Measurements from ENCODE around the gene MTHFD2.
"Not testable (repeated sequence)": the region's sequence is repeated elsewhere in the genome, so short reads cannot be mapped to it uniquely, and the experiment has no call there.

The MTHFD2 gene

GRCh38 chr2:74201596-74201995 lies 3.2 kb downstream of the MTHFD2 start:
- in situ Hi-C loops (cut with HindIII; ENCODE audit: low pct_unique_long_range_greater_than_20kb, low sequenced_read_pairs) = no loop called here
- TF ChIP-seq JUND (IDR thresholded peaks at IDR 0.05; ENCODE audit: low read depth) = no peak
- DNase-seq (ENCODE audit: low read depth in 1 of 2, low spot score in 1 of 2) = no peak

DNA sequence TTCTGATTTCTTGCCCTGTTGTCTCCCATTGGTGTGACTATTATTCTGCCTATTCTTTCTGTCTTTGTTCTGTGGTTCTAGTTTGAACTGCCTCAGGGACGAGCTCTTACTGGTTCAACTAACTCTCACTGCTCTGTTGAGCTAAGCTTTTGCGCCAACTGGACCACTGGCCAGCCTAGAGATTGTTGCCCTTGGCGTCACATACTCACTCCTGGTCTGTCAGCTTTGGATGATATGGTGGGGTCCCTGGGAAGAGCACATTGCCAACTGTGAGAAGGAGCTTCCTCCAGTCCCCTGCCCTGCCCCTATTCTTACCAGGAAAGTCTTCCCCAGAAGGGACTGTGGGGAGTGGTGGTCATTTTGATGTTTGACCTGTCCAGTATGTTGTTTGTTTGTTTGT lies 6.0 kb downstream of the MTHFD2 start:
- TF ChIP-seq JUND (IDR thresholded peaks at IDR 0.05; ENCODE audit: low read depth) = no peak
- DNase-seq (ENCODE audit: low read depth in 1 of 2, low spot score in 1 of 2) = no peak
- in situ Hi-C loops (cut with HindIII; ENCODE audit: low pct_unique_long_range_greater_than_20kb, low sequenced_read_pairs) = no loop called here

GRCh38 chr2:74205113-74205512 lies 6.7 kb downstream of the MTHFD2 start:
- no peak for DNase-seq (ENCODE audit: low read depth in 1 of 2, low spot score in 1 of 2)
- in situ Hi-C loops (cut with HindIII; ENCODE audit: low pct_unique_long_range_greater_than_20kb, low sequenced_read_pairs) = no loop called here
- no peak for TF ChIP-seq JUND (IDR thresholded peaks at IDR 0.05; ENCODE audit: low read depth)

- in situ Hi-C loops (cut with HindIII; ENCODE audit: low pct_unique_long_range_greater_than_20kb, low sequenced_read_pairs) = no loop called here
- no peak for TF ChIP-seq JUND (IDR thresholded peaks at IDR 0.05; ENCODE audit: low read depth)
- DNase-seq (ENCODE audit: low read depth in 1 of 2, low spot score in 1 of 2) = peak in 1 of 2 experiments; percentile 94
These were observed 7.2 kb downstream of the MTHFD2 start for GRCh38 chr2:74205596-74205995.

GRCh38 chr2:74206180-74206688 lies 7.8 kb downstream of the MTHFD2 start:
- in situ Hi-C loops (cut with HindIII; ENCODE audit: low pct_unique_long_range_greater_than_20kb, low sequenced_read_pairs) = no loop called here
- no peak for TF ChIP-seq JUND (IDR thresholded peaks at IDR 0.05; ENCODE audit: low read depth)
- DNase-seq (ENCODE audit: low read depth in 1 of 2, low spot score in 1 of 2) = no peak

DNA sequence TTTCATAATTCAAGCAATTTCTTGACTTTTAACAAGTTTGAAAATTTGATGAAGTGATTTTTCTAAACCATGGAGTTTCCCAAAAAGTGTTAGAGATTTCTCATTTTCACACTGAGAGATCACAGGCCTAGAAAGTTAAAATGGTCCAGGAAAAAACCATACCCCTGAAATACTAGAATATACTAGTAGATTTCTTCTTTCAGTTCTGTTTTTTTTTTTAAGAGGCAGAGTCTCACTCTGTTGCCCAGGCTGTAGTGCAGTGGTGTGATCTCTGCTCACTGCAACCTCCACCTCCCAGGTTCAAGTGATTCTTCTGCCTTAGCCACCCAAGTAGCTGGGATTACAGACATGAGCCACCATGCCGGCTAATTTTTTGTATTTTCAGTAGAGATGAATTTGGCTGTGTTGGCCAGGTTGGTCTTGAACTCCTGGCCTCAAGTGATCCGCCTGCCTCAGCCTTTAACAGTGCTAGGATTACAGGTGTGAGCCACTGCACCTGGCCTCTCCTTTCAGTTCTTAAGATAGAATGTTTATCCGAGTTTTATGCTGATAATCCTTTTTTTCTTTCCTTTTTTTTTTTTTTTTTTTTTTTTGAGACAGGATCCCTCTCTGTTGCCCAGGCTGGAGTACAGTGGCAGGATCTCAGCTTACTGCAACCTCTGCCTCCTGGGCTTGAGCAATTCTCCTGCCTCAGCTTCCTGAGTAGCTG lies 14.4 kb downstream of the MTHFD2 start:
- in situ Hi-C loops (cut with HindIII; ENCODE audit: low pct_unique_long_range_greater_than_20kb, low sequenced_read_pairs) = no loop called here
- DNase-seq (ENCODE audit: low read depth in 1 of 2, low spot score in 1 of 2) = no peak
- TF ChIP-seq JUND (IDR thresholded peaks at IDR 0.05; ENCODE audit: low read depth) = no peak

DNA sequence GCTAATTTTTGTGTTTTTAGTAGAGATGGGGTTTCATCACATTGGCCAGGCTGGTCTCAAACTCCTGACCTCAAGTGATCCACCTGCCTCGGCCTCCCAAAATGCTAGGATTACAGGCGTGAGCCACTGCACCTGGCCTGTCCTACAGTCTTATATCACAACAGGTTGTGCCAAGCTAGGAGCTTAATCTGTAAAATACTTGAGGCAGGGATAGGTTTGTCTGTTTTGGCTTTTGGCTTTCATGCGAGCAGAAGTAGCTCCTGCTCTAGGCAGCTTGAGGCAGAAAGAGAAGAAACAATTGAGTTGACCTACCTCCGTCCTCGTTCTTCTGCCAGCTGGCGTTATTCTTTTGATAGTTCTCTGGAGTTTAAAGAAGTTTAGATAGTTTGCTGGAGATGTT lies 17.4 kb downstream of the MTHFD2 start:
- in situ Hi-C loops (cut with HindIII; ENCODE audit: low pct_unique_long_range_greater_than_20kb, low sequenced_read_pairs); DNase-seq (ENCODE audit: low read depth in 1 of 2, low spot score in 1 of 2): not testable (repeated sequence)

DNA sequence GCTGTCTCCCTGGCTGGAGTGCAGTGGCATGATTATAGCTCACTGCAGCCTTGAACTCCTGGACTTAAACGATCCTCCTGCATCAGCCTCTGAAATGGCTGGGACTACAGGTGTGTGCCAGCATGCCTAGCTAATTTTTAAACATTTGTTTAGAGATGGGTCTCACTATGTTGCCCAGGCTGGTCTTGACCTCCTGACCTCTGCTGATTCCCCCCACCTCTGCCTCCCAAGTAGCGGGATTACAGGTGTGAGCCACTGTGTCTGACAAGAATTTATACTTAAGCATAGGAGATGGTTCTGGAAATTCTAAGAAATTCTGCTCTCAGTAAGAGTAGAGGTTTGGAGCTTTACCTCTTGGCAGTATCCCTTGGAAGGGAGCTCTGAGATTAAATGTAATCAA lies 18.2 kb downstream of the MTHFD2 start:
- no peak for TF ChIP-seq JUND (IDR thresholded peaks at IDR 0.05; ENCODE audit: low read depth)
- DNase-seq (ENCODE audit: low read depth in 1 of 2, low spot score in 1 of 2) = no peak
- in situ Hi-C loops (cut with HindIII; ENCODE audit: low pct_unique_long_range_greater_than_20kb, low sequenced_read_pairs) = no loop called here

DNA sequence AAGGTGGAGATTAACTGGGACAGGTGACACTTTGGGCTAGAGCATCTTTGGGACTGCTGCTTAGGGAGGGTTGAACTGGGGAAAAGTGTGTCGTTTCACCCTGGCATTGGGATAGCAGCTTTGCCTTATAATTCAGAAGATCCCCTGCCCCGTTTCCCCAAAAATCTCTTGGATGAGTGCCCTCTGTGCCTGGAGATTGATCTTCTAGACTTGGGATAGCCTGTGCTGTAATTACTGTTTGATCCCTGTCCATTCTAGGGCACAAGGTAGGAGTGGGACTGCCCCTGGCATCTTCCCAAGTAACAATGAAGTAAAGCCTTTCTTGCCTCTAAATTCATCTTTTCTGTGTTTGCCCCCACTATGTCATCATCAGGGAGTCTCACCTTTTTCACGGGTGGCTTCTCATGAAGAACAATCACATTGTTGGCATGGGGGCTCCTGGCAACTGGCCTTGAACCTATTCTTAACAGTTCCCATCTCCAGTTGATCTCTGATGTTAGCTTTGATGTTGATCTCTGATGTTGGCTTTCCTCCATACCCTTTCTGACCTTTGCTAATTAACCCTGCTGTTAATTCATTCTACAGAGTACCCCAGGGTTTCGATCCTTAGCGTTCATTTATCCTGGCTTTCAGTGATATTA lies 21.6 kb downstream of the MTHFD2 start:
- in situ Hi-C loops (cut with HindIII; ENCODE audit: low pct_unique_long_range_greater_than_20kb, low sequenced_read_pairs) = no loop called here
- no peak for DNase-seq (ENCODE audit: low read depth in 1 of 2, low spot score in 1 of 2)
- TF ChIP-seq JUND (IDR thresholded peaks at IDR 0.05; ENCODE audit: low read depth) = no peak

GRCh38 chr2:74221091-74221490 lies 22.7 kb downstream of the MTHFD2 start:
- in situ Hi-C loops (cut with HindIII; ENCODE audit: low pct_unique_long_range_greater_than_20kb, low sequenced_read_pairs) = no loop called here
- DNase-seq (ENCODE audit: low read depth in 1 of 2, low spot score in 1 of 2) = no peak
- no peak for TF ChIP-seq JUND (IDR thresholded peaks at IDR 0.05; ENCODE audit: low read depth)

- no peak for DNase-seq (ENCODE audit: low read depth in 1 of 2, low spot score in 1 of 2)
- no peak for TF ChIP-seq JUND (IDR thresholded peaks at IDR 0.05; ENCODE audit: low read depth)
- in situ Hi-C loops (cut with HindIII; ENCODE audit: low pct_unique_long_range_greater_than_20kb, low sequenced_read_pairs) = no loop called here
These were observed 23.3 kb downstream of the MTHFD2 start for GRCh38 chr2:74221604-74222299.

- no peak for DNase-seq (ENCODE audit: low read depth in 1 of 2, low spot score in 1 of 2)
- no peak for TF ChIP-seq JUND (IDR thresholded peaks at IDR 0.05; ENCODE audit: low read depth)
- in situ Hi-C loops (cut with HindIII; ENCODE audit: low pct_unique_long_range_greater_than_20kb, low sequenced_read_pairs) = no loop called here
These were observed 23.9 kb downstream of the MTHFD2 start for GRCh38 chr2:74222300-74222650.
